ENCODE data around the gene CHRNA4. TPM values are rescaled to one million over a fixed set of nuclear protein-coding genes. Genes with fewer than 3 reads are reported as not detected.

CHRNA4 gene
- total and polyA plus RNA-seq, 2 of the 13 experiments (the other 11 are each of a cell fraction or from before 2014, with no cell fraction given) = not detected

- TF ChIP-seq ZNF292 (CRISPR knock-in tag; IDR thresholded peaks at IDR 0.05; ENCODE audit: borderline replicate concordance, low read depth) = no peak
- no peak for TF ChIP-seq ZNF329 (CRISPR knock-in tag; IDR thresholded peaks at IDR 0.05; ENCODE audit: low read depth)
- TF ChIP-seq STAG1 (CRISPR knock-in tag; IDR thresholded peaks at IDR 0.05) = no peak
- TF ChIP-seq ZNF318 (CRISPR knock-in tag; IDR thresholded peaks at IDR 0.05) = no peak
- TF ChIP-seq NFE2 (CRISPR knock-in tag; IDR thresholded peaks at IDR 0.05) = no peak
- TF ChIP-seq MLX (CRISPR knock-in tag; IDR thresholded peaks at IDR 0.05) = peak; percentile 22; the same call in 1 of the 2 replicates
- TF ChIP-seq SETDB1 (CRISPR knock-in tag; IDR thresholded peaks at IDR 0.05; ENCODE audit: borderline replicate concordance) = no peak
- TF ChIP-seq PLRG1 (conservative IDR thresholded peaks at IDR 0.05) = no peak
- TF ChIP-seq RERE (CRISPR knock-in tag; IDR thresholded peaks at IDR 0.05; ENCODE audit: low read depth) = no peak
- TF ChIP-seq NFRKB (IDR thresholded peaks at IDR 0.05) = no peak
- TF ChIP-seq ZNF441 (CRISPR knock-in tag; IDR thresholded peaks at IDR 0.05; ENCODE audit: borderline replicate concordance) = no peak
- no peak for TF ChIP-seq RAD51 (IDR thresholded peaks at IDR 0.05; ENCODE audit: borderline replicate concordance)
- no peak for TF ChIP-seq ZNF530 (CRISPR knock-in tag; IDR thresholded peaks at IDR 0.05; ENCODE audit: low read depth)
- no peak for TF ChIP-seq ZBTB7B (CRISPR knock-in tag; IDR thresholded peaks at IDR 0.05)
- no peak for TF ChIP-seq ETV5 (CRISPR knock-in tag; IDR thresholded peaks at IDR 0.05; ENCODE audit: borderline replicate concordance)
- TF ChIP-seq ZNF484 (CRISPR knock-in tag; IDR thresholded peaks at IDR 0.05; ENCODE audit: borderline replicate concordance, low read depth) = no peak
- TF ChIP-seq SP2 (CRISPR knock-in tag; IDR thresholded peaks at IDR 0.05) = no peak
These were observed 16.2 kb upstream of the CHRNA4 start (continued) for GRCh38 chr20:63377256-63377941.
